Gastrocnemius medialis (tissue), 4 donors: ENCODE data around the gene ARL8B. TPM values are rescaled to one million over a fixed set of nuclear protein-coding genes. Genes with fewer than 3 reads are reported as not detected.
"Not testable (repeated sequence)": the region's sequence is repeated elsewhere in the genome, so short reads cannot be mapped to it uniquely, and the experiment has no call there.

Experiments used
- ATAC-seq, 2 donors: fragments of 150-250 bp; one replicate each; pipeline ENCODE4 v1.9.1; 2016
- DNase-seq, 2 donors: peaks; one replicate each; pipeline ENCODE4 v3.0.0-alpha.2; 2019
- H3K27ac ChIP-seq, 4 donors: fragments of 200-600 bp; sonication (generic); 1 replicate in 1 of 4; 2 replicates in 3 of 4; pipeline ENCODE4 v1.5.1; 2016 to 2018; ENCODE audit warnings: mild to moderate bottlenecking in 2 of 4, moderate library complexity in 1 of 4
- H3K27me3 ChIP-seq, 3 donors: fragments of 200-600 bp; sonication (generic) in 2 of 3; 1 replicate in 1 of 3; 2 replicates in 2 of 3; pipeline versions ENCODE4 v1.5.1 to v1.6.0; 2016 to 2019; ENCODE audit warnings: mild to moderate bottlenecking in 1 of 3, moderate library complexity in 1 of 3
- H3K36me3 ChIP-seq, 2 donors: fragments of 200-600 bp; sonication (generic) in 1 of 2; one replicate each; pipeline ENCODE4 v1.5.1; 2017 to 2018
- H3K4me1 ChIP-seq, 2 donors: fragments of 200-600 bp; sonication (generic) in 1 of 2; one replicate each; pipeline ENCODE4 v1.5.1; 2016 to 2017; ENCODE audit warnings: mild to moderate bottlenecking in 2 of 2
- H3K4me3 ChIP-seq, 4 donors: fragments of 200-600 bp; sonication (generic) in 3 of 4; 1 replicate in 1 of 4; 2 replicates in 3 of 4; pipeline ENCODE4 v1.5.1; 2016 to 2019; ENCODE audit warnings: mild to moderate bottlenecking in 2 of 4
- H3K9me3 ChIP-seq, 3 donors: fragments of 200-600 bp; sonication (generic) in 2 of 3; 1 replicate in 1 of 3; 2 replicates in 2 of 3; pipeline ENCODE4 v1.5.1; 2016 to 2019
- CTCF ChIP-seq, 5 experiments: fragments of 450-650 bp in 3 of 5; fragments of 200-600 bp in 2 of 5; sonication (generic) in 2 of 5; IDR thresholded peaks in 4 of 5; conservative IDR thresholded peaks in 1 of 5; 1 replicate in 4 of 5; 2 replicates in 1 of 5; pipeline ENCODE4 v1.5.1; 2016 to 2019; ENCODE audit warnings: antibody characterized with exemption in 5 of 5, mild to moderate bottlenecking in 3 of 5, moderate library complexity in 3 of 5
- POLR2A ChIP-seq, 2 donors: fragments of 450-650 bp; IDR thresholded peaks; one replicate each; pipeline ENCODE4 v1.6.1; 2017; ENCODE audit warnings: antibody characterized with exemption in 2 of 2, mild to moderate bottlenecking in 2 of 2, moderate library complexity in 2 of 2
- in situ Hi-C, 4 donors: fragments of 200-750 bp; cut with MboI; loops; one replicate each; pipeline versions ENCODE4 v1.15.0 to v1.8.0; 2017; ENCODE audit warnings: low sequenced_read_pairs in 4 of 4
- intact Hi-C: fragments of 100-400 bp; cut with DNase I; formaldehyde crosslinking; loops from one replicate; pipeline ENCODE4 v1.15.1; 2023; ENCODE audit warnings: low total_unique reads
- total RNA-seq, 4 donors: library from RNA; depleted of rRNA; stranded (reverse); fragments of >200 nt; gene quantifications; one replicate each; pipeline versions ENCODE4 v1.1.0 to v1.2.3, GENCODE V29; 2016

Gene ARL8B
- total RNA-seq, 4 donors from 2014 or later = 69.3 to 198 (median 95.0) TPM

GRCh38 chr3:5096336-5097008 lies 25.6 kb upstream of the ARL8B start:
- H3K9me3 ChIP-seq = no peaks in the 10 kb centered on the region
- no peaks in the 10 kb centered on the region for H3K36me3 ChIP-seq
- H3K4me1 ChIP-seq = no peaks in the 10 kb centered on the region
- in situ Hi-C loops (no loop called here), intact Hi-C loops (no loop called here)
- peak overlapping the region; percentile 37 to 54 (median 46) for H3K4me3 ChIP-seq
- DNase-seq (no peak), ATAC-seq (no peak)
- TF ChIP-seq CTCF (IDR thresholded peaks at IDR 0.05 in 4 of 5, conservative IDR thresholded peaks at IDR 0.05 in 1 of 5) (no peak), POLR2A (IDR thresholded peaks at IDR 0.05) (no peak)
- H3K27me3 ChIP-seq = no peaks in the 10 kb centered on the region
- no peak overlapping the region for H3K27ac ChIP-seq

GRCh38 chr3:5098346-5098745 lies 23.7 kb upstream of the ARL8B start:
- no peaks in the 10 kb centered on the region for H3K36me3 ChIP-seq
- no peak overlapping the region for H3K4me3 ChIP-seq
- no peaks in the 10 kb centered on the region for H3K27me3 ChIP-seq
- no peak for TF ChIP-seq POLR2A (IDR thresholded peaks at IDR 0.05)
- TF ChIP-seq CTCF (IDR thresholded peaks at IDR 0.05 in 4 of 5, conservative IDR thresholded peaks at IDR 0.05 in 1 of 5) = no peak
- ATAC-seq = no peak
- intact Hi-C loops (no loop called here), in situ Hi-C loops (no loop called here)
- no peaks in the 10 kb centered on the region for H3K9me3 ChIP-seq
- H3K4me1 ChIP-seq = no peaks in the 10 kb centered on the region
- DNase-seq = no peak
- no peak overlapping the region for H3K27ac ChIP-seq

GRCh38 chr3:5102532-5102931 lies 19.6 kb upstream of the ARL8B start:
- Histone ChIP-seq H3K4me1 (no peaks in the 10 kb centered on the region), H3K9me3 (no peaks in the 10 kb centered on the region), H3K27me3 (no peaks in the 10 kb centered on the region), H3K4me3 (no peak overlapping the region), H3K27ac (no peak overlapping the region), H3K36me3 (no peaks in the 10 kb centered on the region)
- TF ChIP-seq POLR2A (IDR thresholded peaks at IDR 0.05) (no peak), CTCF (IDR thresholded peaks at IDR 0.05 in 4 of 5, conservative IDR thresholded peaks at IDR 0.05 in 1 of 5) (no peak)
- no peak for DNase-seq
- intact Hi-C loops (no loop called here), in situ Hi-C loops (no loop called here)
- no peak for ATAC-seq

- H3K27me3 ChIP-seq = no peaks in the 10 kb centered on the region
- no peak overlapping the region for H3K27ac ChIP-seq
- intact Hi-C loops = no loop called here
- ATAC-seq (no peak), DNase-seq (no peak)
- in situ Hi-C loops = no loop called here
- no peaks in the 10 kb centered on the region for H3K9me3 ChIP-seq
- TF ChIP-seq POLR2A (IDR thresholded peaks at IDR 0.05) (no peak), CTCF (IDR thresholded peaks at IDR 0.05 in 4 of 5, conservative IDR thresholded peaks at IDR 0.05 in 1 of 5) (no peak)
- H3K36me3 ChIP-seq = no peaks in the 10 kb centered on the region
- H3K4me1 ChIP-seq = no peaks in the 10 kb centered on the region
- no peak overlapping the region for H3K4me3 ChIP-seq
These were observed 18.3 kb upstream of the ARL8B start for GRCh38 chr3:5103743-5104142.

GRCh38 chr3:5105050-5105449 lies 17.0 kb upstream of the ARL8B start:
- Histone ChIP-seq H3K9me3 (no peaks in the 10 kb centered on the region), H3K4me1 (no peaks in the 10 kb centered on the region), H3K27me3 (no peaks in the 10 kb centered on the region), H3K4me3 (no peak overlapping the region), H3K27ac (no peak overlapping the region), H3K36me3 (no peaks in the 10 kb centered on the region)
- in situ Hi-C loops = no loop called here
- DNase-seq (no peak), ATAC-seq (no peak)
- intact Hi-C loops = no loop called here
- TF ChIP-seq CTCF (IDR thresholded peaks at IDR 0.05 in 4 of 5, conservative IDR thresholded peaks at IDR 0.05 in 1 of 5) (no peak), POLR2A (IDR thresholded peaks at IDR 0.05) (no peak)

- H3K36me3 ChIP-seq, ATAC-seq, in situ Hi-C loops, H3K27me3 ChIP-seq, DNase-seq, H3K4me3 ChIP-seq, H3K4me1 ChIP-seq, H3K9me3 ChIP-seq, intact Hi-C loops, H3K27ac ChIP-seq: not testable (repeated sequence)
These were observed 15.7 kb upstream of the ARL8B start for GRCh38 chr3:5106371-5106770.

- H3K9me3 ChIP-seq, DNase-seq, H3K36me3 ChIP-seq, H3K4me3 ChIP-seq, H3K27ac ChIP-seq, H3K27me3 ChIP-seq, ATAC-seq, H3K4me1 ChIP-seq, in situ Hi-C loops, intact Hi-C loops: not testable (repeated sequence)
These were observed 15.2 kb upstream of the ARL8B start for GRCh38 chr3:5106933-5107334.
